ENCODE results near the gene PAX6. TPM values are rescaled to one million over a fixed set of nuclear protein-coding genes. Genes with fewer than 3 reads are reported as not detected.

PAX6 gene
- total RNA-seq, 1 experiment from 2014 or later: 14.6 TPM

GRCh38 chr11:31786996-31787685 lies 24.0 kb downstream of the PAX6 start:
- ChIA-PET CTCF (no interaction called here), POLR2A (ENCODE audit: unreplicated experiment) (no interaction called here)
- TF ChIP-seq, protein P1, sequence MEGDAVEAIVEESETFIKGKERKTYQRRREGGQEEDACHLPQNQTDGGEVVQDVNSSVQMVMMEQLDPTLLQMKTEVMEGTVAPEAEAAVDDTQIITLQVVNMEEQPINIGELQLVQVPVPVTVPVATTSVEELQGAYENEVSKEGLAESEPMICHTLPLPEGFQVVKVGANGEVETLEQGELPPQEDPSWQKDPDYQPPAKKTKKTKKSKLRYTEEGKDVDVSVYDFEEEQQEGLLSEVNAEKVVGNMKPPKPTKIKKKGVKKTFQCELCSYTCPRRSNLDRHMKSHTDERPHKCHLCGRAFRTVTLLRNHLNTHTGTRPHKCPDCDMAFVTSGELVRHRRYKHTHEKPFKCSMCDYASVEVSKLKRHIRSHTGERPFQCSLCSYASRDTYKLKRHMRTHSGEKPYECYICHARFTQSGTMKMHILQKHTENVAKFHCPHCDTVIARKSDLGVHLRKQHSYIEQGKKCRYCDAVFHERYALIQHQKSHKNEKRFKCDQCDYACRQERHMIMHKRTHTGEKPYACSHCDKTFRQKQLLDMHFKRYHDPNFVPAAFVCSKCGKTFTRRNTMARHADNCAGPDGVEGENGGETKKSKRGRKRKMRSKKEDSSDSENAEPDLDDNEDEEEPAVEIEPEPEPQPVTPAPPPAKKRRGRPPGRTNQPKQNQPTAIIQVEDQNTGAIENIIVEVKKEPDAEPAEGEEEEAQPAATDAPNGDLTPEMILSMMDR (conservative IDR thresholded peaks at IDR 0.05; ENCODE audit: low read depth, low read length): no peak
- TF ChIP-seq EZH2phosphoT487 (IDR thresholded peaks at IDR 0.05; ENCODE audit: borderline replicate concordance, low read length) (no peak), EZH2 (IDR thresholded peaks at IDR 0.05; ENCODE audit: low read length, unreplicated experiment) (no peak)
- H3K27ac ChIP-seq (ENCODE audit: low read length): no peak overlapping the region
- ATAC-seq: no peak
- no peaks in the 10 kb centered on the region for H3K27me3 ChIP-seq (ENCODE audit: low read length)
- no peaks in the 10 kb centered on the region for H3F3A ChIP-seq (ENCODE audit: low read length, unreplicated experiment)
- H3K4me3 ChIP-seq (ENCODE audit: low read length): no peak overlapping the region
- no peaks in the 10 kb centered on the region for H4K20me1 ChIP-seq (ENCODE audit: low read length)
- no TSS peak for BruUV-seq (replicated peaks)
- H3K36me3 ChIP-seq (ENCODE audit: low read depth, low read length): no peaks in the 10 kb centered on the region; the same call in 1 of the 2 replicates
- H3K9me2 ChIP-seq (replicated peaks; ENCODE audit: low read length): no peaks in the 10 kb centered on the region
- no peak overlapping the region for H3K9ac ChIP-seq (ENCODE audit: low read length)
- no peak for DNase-seq
- no peak overlapping the region for H2AFZ ChIP-seq (ENCODE audit: low read length)
- H3K9me3 ChIP-seq (ENCODE audit: low read length): no peaks in the 10 kb centered on the region
- no peak overlapping the region for H3K4me2 ChIP-seq (ENCODE audit: low read length)
- H3K4me1 ChIP-seq (ENCODE audit: insufficient read depth, low read length): no peaks in the 10 kb centered on the region
- no peaks in the 10 kb centered on the region for H3K79me2 ChIP-seq (ENCODE audit: low read length)
- intact Hi-C loops (cut with micrococcal nuclease): no loop called here

DNA sequence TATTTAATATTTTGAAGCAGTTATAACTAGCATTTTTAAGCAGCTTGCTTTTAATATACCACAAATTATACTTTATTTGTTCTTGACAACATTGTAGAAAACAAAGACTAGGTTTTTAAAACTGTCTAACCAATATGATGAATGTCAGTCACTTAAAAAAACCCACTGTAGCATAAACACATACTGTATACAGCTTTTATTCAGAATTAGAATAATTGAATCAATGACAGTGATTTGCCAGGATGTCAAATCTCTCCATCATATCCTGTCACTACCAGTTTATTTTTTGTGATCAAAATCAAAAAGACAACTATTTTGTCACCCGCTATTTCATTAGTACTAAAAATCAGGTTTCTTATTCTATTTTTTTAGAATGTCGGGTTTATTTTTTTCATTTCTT lies 26.5 kb downstream of the PAX6 start:
- Histone ChIP-seq H3K27me3 (ENCODE audit: low read length) (no peaks in the 10 kb centered on the region), H3K9me3 (ENCODE audit: low read length) (no peaks in the 10 kb centered on the region), H3K27ac (ENCODE audit: low read length) (no peak overlapping the region), H3K79me2 (ENCODE audit: low read length) (no peaks in the 10 kb centered on the region), H3K9me2 (replicated peaks; ENCODE audit: low read length) (no peaks in the 10 kb centered on the region), H3K4me3 (ENCODE audit: low read length) (no peak overlapping the region), H2AFZ (ENCODE audit: low read length) (no peak overlapping the region), H3K4me2 (ENCODE audit: low read length) (no peak overlapping the region), H4K20me1 (ENCODE audit: low read length) (no peaks in the 10 kb centered on the region), H3K36me3 (ENCODE audit: low read depth, low read length) (no peaks in the 10 kb centered on the region; the same call in 1 of the 2 replicates), H3K4me1 (ENCODE audit: insufficient read depth, low read length) (peaks cover 3% of the 10 kb centered on the region), H3K9ac (ENCODE audit: low read length) (no peak overlapping the region), H3F3A (ENCODE audit: low read length, unreplicated experiment) (no peaks in the 10 kb centered on the region)
- no peak for ATAC-seq
- ChIA-PET POLR2A (ENCODE audit: unreplicated experiment) (no interaction called here), CTCF (interaction anchor here (0.6 kb wide), 1 partner anchor 411 kb away, joined by 4 read pairs; no protein-coding TSS in a partner anchor)
- intact Hi-C loops (cut with micrococcal nuclease): no loop called here
- BruUV-seq (replicated peaks): no TSS peak
- TF ChIP-seq, protein P1 (conservative IDR thresholded peaks at IDR 0.05; ENCODE audit: low read depth, low read length): no peak
- TF ChIP-seq EZH2phosphoT487 (IDR thresholded peaks at IDR 0.05; ENCODE audit: borderline replicate concordance, low read length) (no peak), EZH2 (IDR thresholded peaks at IDR 0.05; ENCODE audit: low read length, unreplicated experiment) (no peak)
- no peak for DNase-seq

DNA sequence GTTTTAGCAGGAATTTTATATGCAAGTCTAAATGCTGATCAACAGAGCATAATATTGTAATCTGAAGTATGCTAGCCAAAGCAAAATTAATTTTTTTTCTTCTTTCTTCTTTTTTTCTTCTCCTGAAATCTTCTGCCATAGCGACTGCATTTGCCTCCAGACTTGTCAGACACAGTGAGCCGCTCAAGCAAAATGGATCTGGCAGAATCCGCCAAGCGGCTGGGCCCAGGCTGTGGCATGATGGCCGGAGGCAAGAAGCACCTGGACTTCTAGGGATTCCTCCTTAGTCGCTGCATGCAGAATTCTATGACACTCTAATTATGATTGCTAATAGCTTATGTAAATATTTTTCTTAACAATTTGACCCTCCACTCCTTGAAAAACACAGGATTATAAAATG lies 27.9 kb downstream of the PAX6 start:
- intact Hi-C loops (cut with micrococcal nuclease): no loop called here
- no peak overlapping the region for H2AFZ ChIP-seq (ENCODE audit: low read length)
- ChIA-PET POLR2A (ENCODE audit: unreplicated experiment) (no interaction called here), CTCF (no interaction called here)
- no peak for DNase-seq
- H3K4me3 ChIP-seq (ENCODE audit: low read length): no peak overlapping the region
- ATAC-seq: no peak
- no peaks in the 10 kb centered on the region for H4K20me1 ChIP-seq (ENCODE audit: low read length)
- H3K4me2 ChIP-seq (ENCODE audit: low read length): no peak overlapping the region
- H3K36me3 ChIP-seq (ENCODE audit: low read depth, low read length): no peaks in the 10 kb centered on the region
- no peak overlapping the region for H3K27ac ChIP-seq (ENCODE audit: low read length)
- no peaks in the 10 kb centered on the region for H3F3A ChIP-seq (ENCODE audit: low read length, unreplicated experiment)
- no TSS peak for BruUV-seq (replicated peaks)
- no peaks in the 10 kb centered on the region for H3K9me2 ChIP-seq (replicated peaks; ENCODE audit: low read length)
- H3K4me1 ChIP-seq (ENCODE audit: insufficient read depth, low read length): peaks cover 15% of the 10 kb centered on the region
- H3K9me3 ChIP-seq (ENCODE audit: low read length): no peaks in the 10 kb centered on the region
- H3K9ac ChIP-seq (ENCODE audit: low read length): no peak overlapping the region
- no peaks in the 10 kb centered on the region for H3K79me2 ChIP-seq (ENCODE audit: low read length)
- TF ChIP-seq EZH2phosphoT487 (IDR thresholded peaks at IDR 0.05; ENCODE audit: borderline replicate concordance, low read length): no peak
- TF ChIP-seq, protein P1 (conservative IDR thresholded peaks at IDR 0.05; ENCODE audit: low read depth, low read length): no peak
- no peak for TF ChIP-seq EZH2 (IDR thresholded peaks at IDR 0.05; ENCODE audit: low read length, unreplicated experiment)
- H3K27me3 ChIP-seq (ENCODE audit: low read length): no peaks in the 10 kb centered on the region
